GM12878 (cell line): Measurements from ENCODE around the gene CABLES1. TPM values are rescaled to one million over a fixed set of nuclear protein-coding genes. Genes with fewer than 3 reads are reported as not detected.

Experiments
- BCLAF1 ChIP-seq: fragments of 450-650 bp; IDR thresholded peaks from 2 replicates; pipeline ENCODE4 v1.6.1; 2017; ENCODE audit warnings: antibody characterized with exemption, mild to moderate bottlenecking, moderate library complexity
- BHLHE40 ChIP-seq, 2 experiments: fragments of 450-650 bp in 1 of 2; IDR thresholded peaks; 2 replicates each; pipeline ENCODE4 v1.6.1; 2011 to 2017; ENCODE audit warnings: low read depth in 2 of 2, borderline replicate concordance in 1 of 2, improper control_type of control experiment in 1 of 2, low read length in 1 of 2, mild to moderate bottlenecking in 1 of 2
- EED ChIP-seq: sonication (generic); IDR thresholded peaks from 2 replicates; pipeline ENCODE4 v1.6.1; 2016; ENCODE audit warnings: antibody characterized with exemption, low read depth
- ESRRA ChIP-seq: IDR thresholded peaks from 2 replicates; pipeline ENCODE4 v1.6.1; 2012; ENCODE audit warnings: mild to moderate bottlenecking, low read length, improper control_type of control experiment
- HDGF ChIP-seq: fragments of 450-650 bp; IDR thresholded peaks from 2 replicates; pipeline ENCODE4 v1.6.1; 2016; ENCODE audit warnings: antibody characterized with exemption
- HSF1 ChIP-seq: fragments of 150-350 bp; IDR thresholded peaks from 2 replicates; pipeline ENCODE4 v1.6.1; 2014; ENCODE audit warnings: mild to moderate bottlenecking, low read depth, low read length
- MLLT1 ChIP-seq: fragments of 450-650 bp; IDR thresholded peaks from 2 replicates; pipeline ENCODE4 v1.6.1; 2016; ENCODE audit warnings: mild to moderate bottlenecking
- RELA ChIP-seq: fragments of 450-650 bp; IDR thresholded peaks from 2 replicates; pipeline ENCODE4 v1.8.0; 2014; ENCODE audit warnings: borderline replicate concordance; ENCODE audit not compliant: partially characterized antibody
- RELB ChIP-seq: fragments of 450-650 bp; IDR thresholded peaks from 2 replicates; pipeline ENCODE4 v1.6.1; 2017; ENCODE audit warnings: low read depth, mild to moderate bottlenecking, moderate library complexity
- SMAD5 ChIP-seq: IDR thresholded peaks from 2 replicates; pipeline ENCODE4 v1.6.1; 2016; ENCODE audit warnings: antibody characterized with exemption, low read depth
- SP1 ChIP-seq: IDR thresholded peaks from one replicate; pipeline ENCODE4 v1.6.1; 2011; ENCODE audit warnings: low read depth, low read length
- SRF ChIP-seq, 2 experiments: IDR thresholded peaks; 2 replicates each; pipeline ENCODE4 v1.6.1; 2011; ENCODE audit warnings: low read depth in 2 of 2, low read length in 2 of 2, mild to moderate bottlenecking in 1 of 2, moderate library complexity in 1 of 2
- TAF1 ChIP-seq: IDR thresholded peaks from 2 replicates; pipeline ENCODE4 v1.6.1; 2011; ENCODE audit warnings: mild to moderate bottlenecking, low read depth, low read length, borderline replicate concordance
- TBL1XR1 ChIP-seq: IDR thresholded peaks from 2 replicates; pipeline ENCODE4 v1.6.1; 2012; ENCODE audit warnings: low read depth, low read length, improper control_type of control experiment
- YY1 ChIP-seq: IDR thresholded peaks from 2 replicates; pipeline ENCODE4 v1.6.1; 2011; ENCODE audit warnings: low read depth, mild to moderate bottlenecking, low read length
- ZNF274 ChIP-seq: IDR thresholded peaks from one replicate; pipeline ENCODE4 v1.8.0; 2011; ENCODE audit not compliant: insufficient read length, insufficient read depth
- ZNF592 ChIP-seq: fragments of 450-650 bp; IDR thresholded peaks from 2 replicates; pipeline ENCODE4 v1.6.1; 2017; ENCODE audit warnings: mild to moderate bottlenecking, moderate library complexity
- ZZZ3 ChIP-seq: IDR thresholded peaks from 2 replicates; pipeline ENCODE4 v1.6.1; 2011; ENCODE audit warnings: low read depth; ENCODE audit not compliant: control insufficient read depth, insufficient read length
- polyA plus RNA-seq, 11 experiments: library from polyadenylated mRNA; depleted of rRNA in 4 of 11; unstranded in 6 of 11; stranded (reverse) in 5 of 11; fragments of >200 nt; fragmentation: Nextera tagmentation in 4 of 11; fragmentation: Illumina TruSeq in 1 of 11; extraction: Ambion mirVana in 4 of 11; extraction: Trizol in 1 of 11; gene quantifications; 1 replicate in 1 of 11; 2 replicates in 10 of 11; pipeline versions ENCODE4 v1.2.1 to v1.2.3, GENCODE V29; 2011 to 2016; ENCODE audit warnings: inconsistent platforms in 2 of 11, missing spikeins in 2 of 11, low read depth in 1 of 11
- total RNA-seq, 4 experiments: library from RNA; depleted of rRNA in 3 of 4; stranded (reverse); fragments of >200 nt in 3 of 4; fragmentation: Illumina TruSeq in 1 of 4; extraction: Trizol in 1 of 4; gene quantifications; 2 replicates each; pipeline versions ENCODE4 v1.2.1 to v1.2.3, GENCODE V29; 2013 to 2021

CABLES1 gene
- total and polyA plus RNA-seq, 10 of the 15 experiments (the other 5 are each of a cell fraction or from before 2014, with no cell fraction given), result 2.9 to 27.2 (median 8.2) TPM

- peak; percentile 9 for TF ChIP-seq ZNF592
- TF ChIP-seq RELA, result no peak
- no peak for TF ChIP-seq SP1
- TF ChIP-seq TBL1XR1, result no peak
- TF ChIP-seq BHLHE40 (IDR thresholded peaks at IDR 0.05; ENCODE audit: borderline replicate concordance in 1 of 2, low read depth in 2 of 2, low read length in 1 of 2), result peak; percentile 58 to 82
- TF ChIP-seq HSF1, result no peak
- no peak for TF ChIP-seq TAF1
- no peak for TF ChIP-seq MLLT1
- no peak for TF ChIP-seq SMAD5
- TF ChIP-seq YY1, result no peak
- no peak for TF ChIP-seq ZNF274
- no peak for TF ChIP-seq RELB
- TF ChIP-seq ZZZ3, result no peak
- TF ChIP-seq SRF (IDR thresholded peaks at IDR 0.05; ENCODE audit: low read depth in 2 of 2, low read length in 2 of 2), result no peak
- TF ChIP-seq HDGF, result no peak
- TF ChIP-seq BCLAF1, result no peak
- TF ChIP-seq EED, result no peak
- no peak for TF ChIP-seq ESRRA
- TF ChIP-seq, all 136 proteins: peak for 8
Measured at GRCh38 chr18:23232331-23232730, 97.0 kb downstream of the CABLES1 start (continued).
